Esophagus muscularis mucosa (tissue), 4 donors: ENCODE results near the gene ERCC5. TPM values are rescaled to one million over a fixed set of nuclear protein-coding genes. Genes with fewer than 3 reads are reported as not detected.
A peak's percentile ranks its signal among the peaks of the same experiment; 100 is the strongest.

ENCODE experiments used
- DNase-seq: peaks from one replicate; pipeline ENCODE4 v3.0.0-alpha.2; 2017; ENCODE audit errors: extremely low spot score
- H3K27ac ChIP-seq, 4 donors: fragments of 200-600 bp; sonication (generic); replicated peaks in 1 of 4; 1 replicate in 3 of 4; 2 replicates in 1 of 4; pipeline ENCODE4 v1.5.1; 2016 to 2019; ENCODE audit warnings: mild to moderate bottlenecking in 1 of 4
- H3K27me3 ChIP-seq, 4 donors: fragments of 200-600 bp; sonication (generic); one replicate each; pipeline versions ENCODE4 v1.5.1 to v1.6.0; 2016 to 2019
- H3K36me3 ChIP-seq, 4 donors: fragments of 200-600 bp; sonication (generic); one replicate each; pipeline ENCODE4 v1.5.1; 2016 to 2019
- H3K4me1 ChIP-seq, 4 donors: fragments of 200-600 bp; sonication (generic); one replicate each; pipeline ENCODE4 v1.5.1; 2016 to 2019
- H3K4me3 ChIP-seq, 4 donors: fragments of 200-600 bp; sonication (generic); 1 replicate in 2 of 4; 2 replicates in 2 of 4; pipeline ENCODE4 v1.5.1; 2016 to 2019; ENCODE audit warnings: mild to moderate bottlenecking in 4 of 4, moderate library complexity in 1 of 4
- H3K9me3 ChIP-seq, 4 donors: fragments of 200-600 bp; sonication (generic); 1 replicate in 3 of 4; 2 replicates in 1 of 4; pipeline ENCODE4 v1.5.1; 2016 to 2019
- EP300 ChIP-seq: sonication (generic); formaldehyde crosslinking; IDR thresholded peaks from one replicate; pipeline ENCODE4 v1.6.1; 2017; ENCODE audit warnings: antibody characterized with exemption
- POLR2A ChIP-seq: fragments of 450-650 bp; IDR thresholded peaks from one replicate; pipeline ENCODE4 v1.6.1; 2017; ENCODE audit warnings: antibody characterized with exemption, moderate library complexity, mild to moderate bottlenecking, low read depth
- POLR2AphosphoS5 ChIP-seq, 2 donors: sonication (generic); formaldehyde crosslinking; IDR thresholded peaks; one replicate each; pipeline ENCODE4 v1.6.1; 2017; ENCODE audit warnings: antibody characterized with exemption in 2 of 2
- WGBS: methylation state at CpG from one replicate; pipeline ENCODE4 v1.1.5; 2018; 5-methylcytosine and 5-hydroxymethylcytosine counted together
- intact Hi-C: fragments of 100-400 bp; cut with DNase I; formaldehyde crosslinking; loops from one replicate; pipeline ENCODE4 v1.15.1; 2023
- total RNA-seq, 4 donors: library from RNA; depleted of rRNA; stranded (reverse); fragments of >200 nt; gene quantifications; one replicate each; pipeline versions ENCODE4 v1.1.0 to v1.2.1, GENCODE V29; 2016
- TF ChIP-seq, protein P1 (sequence below), 3 experiments: fragments of 200-600 bp in 2 of 3; fragments of 450-650 bp in 1 of 3; sonication (generic) in 2 of 3; IDR thresholded peaks; one replicate each; pipeline ENCODE4 v1.5.1; 2017 to 2019; ENCODE audit warnings: antibody characterized with exemption in 3 of 3, mild to moderate bottlenecking in 2 of 3, moderate library complexity in 1 of 3

Gene ERCC5
- total RNA-seq, 4 donors from 2014 or later, result 36.1 to 61.0 (median 44.0) TPM

DNA sequence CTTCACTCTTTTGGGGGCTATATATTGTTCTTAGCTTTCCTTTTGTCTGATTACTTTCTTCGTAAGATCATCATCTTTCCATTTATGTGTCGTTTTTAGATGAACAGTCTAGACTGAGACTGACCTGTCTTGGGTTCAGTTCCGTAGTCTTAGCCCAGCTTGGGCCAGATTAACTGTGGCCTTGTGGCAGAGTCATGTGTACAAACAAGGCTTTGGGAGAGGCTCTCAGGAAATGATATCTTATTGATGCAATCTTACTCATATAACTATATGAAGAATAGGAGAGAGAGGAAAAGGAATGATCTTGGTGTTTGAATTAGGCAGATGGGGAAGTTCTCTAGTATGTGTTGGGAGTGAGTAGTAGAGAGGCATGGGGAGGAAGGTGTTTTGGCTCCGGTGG, 6.8 kb upstream of the ERCC5 start:
- no peak overlapping the region for H3K27ac ChIP-seq
- no peaks in the 10 kb centered on the region for H3K4me1 ChIP-seq
- no peaks in the 10 kb centered on the region for H3K9me3 ChIP-seq
- DNase-seq, result no peak
- peaks cover 12 to 68% (median 50%) of the 10 kb centered on the region in 4 donors for H3K36me3 ChIP-seq
- no peak overlapping the region for H3K4me3 ChIP-seq
- no peaks in the 10 kb centered on the region for H3K27me3 ChIP-seq
- 37% methylated on average over 4 of the region's 4 CpGs for WGBS
- intact Hi-C loops, result no loop called here
- TF ChIP-seq EP300 (no peak), POLR2AphosphoS5 (IDR thresholded peaks at IDR 0.05) (no peak), POLR2A (no peak)
- TF ChIP-seq, protein P1, sequence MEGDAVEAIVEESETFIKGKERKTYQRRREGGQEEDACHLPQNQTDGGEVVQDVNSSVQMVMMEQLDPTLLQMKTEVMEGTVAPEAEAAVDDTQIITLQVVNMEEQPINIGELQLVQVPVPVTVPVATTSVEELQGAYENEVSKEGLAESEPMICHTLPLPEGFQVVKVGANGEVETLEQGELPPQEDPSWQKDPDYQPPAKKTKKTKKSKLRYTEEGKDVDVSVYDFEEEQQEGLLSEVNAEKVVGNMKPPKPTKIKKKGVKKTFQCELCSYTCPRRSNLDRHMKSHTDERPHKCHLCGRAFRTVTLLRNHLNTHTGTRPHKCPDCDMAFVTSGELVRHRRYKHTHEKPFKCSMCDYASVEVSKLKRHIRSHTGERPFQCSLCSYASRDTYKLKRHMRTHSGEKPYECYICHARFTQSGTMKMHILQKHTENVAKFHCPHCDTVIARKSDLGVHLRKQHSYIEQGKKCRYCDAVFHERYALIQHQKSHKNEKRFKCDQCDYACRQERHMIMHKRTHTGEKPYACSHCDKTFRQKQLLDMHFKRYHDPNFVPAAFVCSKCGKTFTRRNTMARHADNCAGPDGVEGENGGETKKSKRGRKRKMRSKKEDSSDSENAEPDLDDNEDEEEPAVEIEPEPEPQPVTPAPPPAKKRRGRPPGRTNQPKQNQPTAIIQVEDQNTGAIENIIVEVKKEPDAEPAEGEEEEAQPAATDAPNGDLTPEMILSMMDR (IDR thresholded peaks at IDR 0.05), result no peak

DNA sequence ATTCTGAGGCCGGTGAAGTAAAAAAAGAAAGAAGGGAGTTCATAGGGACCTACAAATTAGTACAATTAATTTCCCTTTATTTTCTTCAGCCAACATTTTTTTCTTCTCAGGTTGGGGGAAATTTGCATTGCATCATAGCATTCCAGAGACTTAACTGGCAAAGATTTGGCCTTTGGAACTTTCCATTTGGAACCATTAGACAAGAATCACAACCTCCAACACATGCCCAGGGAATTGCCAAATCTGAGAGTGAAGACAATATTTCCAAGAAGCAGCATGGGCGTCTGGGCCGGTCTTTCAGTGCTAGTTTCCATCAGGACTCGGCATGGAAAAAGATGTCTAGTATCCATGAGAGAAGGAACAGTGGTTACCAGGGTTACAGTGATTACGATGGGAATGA, 6.4 kb upstream of the ERCC5 start:
- H3K4me3 ChIP-seq, result no peak overlapping the region
- peaks cover 0 to under 1% (median 0%) of the 10 kb centered on the region in 4 donors for H3K4me1 ChIP-seq
- peaks cover 12 to 64% (median 48%) of the 10 kb centered on the region in 4 donors for H3K36me3 ChIP-seq
- H3K27me3 ChIP-seq, result no peaks in the 10 kb centered on the region
- H3K27ac ChIP-seq, result no peak overlapping the region
- intact Hi-C loops, result no loop called here
- H3K9me3 ChIP-seq, result no peaks in the 10 kb centered on the region
- TF ChIP-seq EP300, result no peak
- TF ChIP-seq POLR2A, result no peak
- no peak for TF ChIP-seq POLR2AphosphoS5 (IDR thresholded peaks at IDR 0.05)
- TF ChIP-seq, protein P1 (IDR thresholded peaks at IDR 0.05), result no peak
- no peak for DNase-seq
- 91% methylated on average over 5 of the region's 5 CpGs for WGBS

DNA sequence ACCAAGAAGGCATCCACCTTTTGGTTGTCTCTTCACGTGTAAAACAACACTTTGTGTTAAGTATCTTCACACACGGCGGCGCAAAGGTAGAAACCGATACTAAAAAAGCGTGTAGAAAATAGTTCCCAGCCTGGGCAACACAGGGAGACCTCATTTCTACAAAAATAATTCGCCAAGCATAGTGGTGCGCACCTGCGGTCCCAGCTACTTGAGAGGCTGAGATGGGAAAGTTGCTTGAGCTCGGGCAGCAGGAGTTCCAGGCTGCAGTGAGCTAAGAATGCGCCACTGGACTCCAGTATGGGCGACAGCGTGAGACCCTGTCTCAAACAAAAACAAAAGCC, 573 bp upstream of the ERCC5 start:
- intact Hi-C loops, result loop anchor here (5.0 kb wide), 2 partner anchors 73 to 263 kb away; partner anchors contain the start of gene TEX30
- WGBS, result under 1% methylated on average over 13 of the region's 13 CpGs
- Histone ChIP-seq H3K27ac (peak overlapping the region; percentile 92 to 96 (median 96)), H3K27me3 (no peaks in the 10 kb centered on the region), H3K4me3 (peak overlapping the region; percentile 73 to 88 (median 85)), H3K4me1 (peaks cover 10 to 40% (median 28%) of the 10 kb centered on the region in 4 donors), H3K9me3 (no peaks in the 10 kb centered on the region), H3K36me3 (peaks cover 0 to 7% (median 4%) of the 10 kb centered on the region in 4 donors)
- TF ChIP-seq POLR2AphosphoS5 (IDR thresholded peaks at IDR 0.05) (no peak), POLR2A (no peak), EP300 (no peak)
- TF ChIP-seq, protein P1 (IDR thresholded peaks at IDR 0.05), result no peak
- DNase-seq, result no peak

DNA sequence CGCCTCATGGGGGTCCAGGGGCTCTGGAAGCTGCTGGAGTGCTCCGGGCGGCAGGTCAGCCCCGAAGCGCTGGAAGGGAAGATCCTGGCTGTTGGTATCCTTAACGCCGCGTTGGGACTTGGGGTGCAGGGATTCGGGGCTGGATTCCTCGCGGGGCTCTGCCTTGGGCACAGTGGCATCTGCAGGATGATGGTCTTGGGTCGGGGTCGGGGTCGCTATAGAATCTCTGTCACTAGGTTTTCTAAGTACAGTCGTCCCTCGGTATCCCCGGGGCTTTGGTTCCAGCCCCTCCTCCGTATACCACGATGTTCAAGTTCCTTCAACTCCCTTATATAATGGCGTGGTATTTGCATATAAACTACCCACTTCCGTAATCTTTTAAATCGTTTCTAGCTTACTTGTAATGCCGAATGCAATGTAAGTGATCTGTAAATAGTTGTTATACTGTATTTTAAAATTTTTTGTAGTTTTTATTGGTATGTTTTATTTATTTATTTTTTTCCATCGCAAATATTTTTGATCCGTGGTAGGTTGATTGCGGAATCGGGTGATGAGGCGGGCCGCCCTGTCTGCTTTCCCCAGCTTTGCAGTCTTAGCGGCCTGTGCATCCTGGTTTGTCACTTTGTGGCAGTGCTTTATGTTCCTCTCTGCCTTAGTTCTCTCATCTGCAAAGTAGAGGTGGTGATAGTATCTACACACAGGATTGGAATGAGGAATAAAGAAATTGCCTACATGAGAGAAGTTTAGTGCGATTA, 606 bp downstream of the ERCC5 start:
- peaks cover 0 to 7% (median 3%) of the 10 kb centered on the region in 4 donors for H3K36me3 ChIP-seq
- peak overlapping the region; percentile 73 to 88 (median 85) for H3K4me3 ChIP-seq
- intact Hi-C loops, result loop anchor here (2.0 to 5.0 kb wide), 3 partner anchors 74 to 264 kb away; partner anchors contain the start of genes TEX30 and TPP2
- DNase-seq, result no peak
- H3K27me3 ChIP-seq, result no peaks in the 10 kb centered on the region
- peak overlapping the region; percentile 92 to 96 (median 96) for H3K27ac ChIP-seq
- TF ChIP-seq POLR2AphosphoS5 (IDR thresholded peaks at IDR 0.05) (no peak), POLR2A (no peak), EP300 (no peak)
- TF ChIP-seq, protein P1 (IDR thresholded peaks at IDR 0.05), result no peak
- H3K9me3 ChIP-seq, result no peaks in the 10 kb centered on the region
- WGBS, result under 1% methylated on average over 22 of the region's 31 CpGs
- H3K4me1 ChIP-seq, result peaks cover 10 to 40% (median 28%) of the 10 kb centered on the region in 4 donors
